ENCODE results near the gene CD160. TPM values are rescaled to one million over a fixed set of nuclear protein-coding genes. Genes with fewer than 3 reads are reported as not detected.

CD160 gene
- polyA plus RNA-seq, 3 donors: 0.05 to 0.34 (median 0.25) TPM

DNA sequence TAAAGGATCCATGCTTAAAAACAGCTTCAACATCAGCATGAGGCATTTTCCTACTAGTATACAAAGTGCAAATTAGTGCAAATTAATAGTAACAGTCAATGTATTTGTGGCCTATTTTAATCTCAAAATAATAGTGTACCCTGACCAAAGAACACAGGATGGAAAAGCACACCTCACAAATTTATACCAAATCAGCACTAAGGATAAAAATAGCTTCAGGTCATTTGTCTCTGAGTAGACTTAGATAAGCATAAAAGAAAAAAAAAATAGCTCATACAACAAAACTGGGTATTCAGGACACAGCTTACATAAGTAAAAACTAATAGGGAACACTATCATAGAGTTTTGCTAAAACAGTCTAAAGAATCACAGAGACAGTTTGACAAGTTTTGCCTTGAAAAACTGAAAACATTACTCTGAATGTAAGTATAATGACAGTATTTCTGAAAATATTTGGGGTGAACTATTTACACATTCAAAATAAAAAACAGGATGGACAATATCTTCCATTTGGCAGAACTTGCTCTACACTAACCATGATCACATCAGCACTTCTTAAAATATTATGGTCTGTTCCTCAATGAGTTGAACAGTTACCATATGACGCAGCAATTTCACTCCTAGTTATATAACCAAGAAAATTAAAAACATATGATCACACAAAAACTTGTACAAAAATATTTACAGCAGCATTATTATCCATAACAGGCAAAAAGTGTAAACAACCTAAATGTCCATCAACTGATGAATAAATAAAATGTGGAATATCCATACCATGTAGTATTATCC, 58.3 kb downstream of the CD160 start:
- WGBS, 3 donors: 56 to 72% (median 63%) methylated on average over 1 of the region's 1 CpG
- no peak overlapping the region for H3K27ac ChIP-seq (ENCODE audit: low read depth, low read length)

DNA sequence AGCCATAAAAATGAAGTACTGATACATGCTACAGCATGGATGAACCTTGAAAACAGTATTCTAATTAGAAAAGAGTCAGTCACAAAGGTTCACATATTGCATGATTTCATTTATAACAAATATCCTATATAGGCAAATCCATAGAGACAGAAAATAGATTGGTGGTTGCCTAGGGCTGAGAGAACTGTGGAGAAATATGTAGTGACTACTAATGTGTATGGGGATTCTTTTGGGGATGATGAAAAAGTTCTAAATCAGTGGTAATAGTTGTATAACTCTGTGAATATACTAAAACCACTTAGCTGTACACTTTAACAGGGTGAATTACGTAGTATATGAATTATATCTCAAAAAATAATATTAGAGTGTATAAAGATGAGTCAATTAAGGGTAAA, 58.8 kb downstream of the CD160 start:
- 80 to 99% (median 98%) methylated on average over 1 of the region's 1 CpG for WGBS, 3 donors

GRCh38 chr1:145782272-145783099, 63.2 kb downstream of the CD160 start:
- no peak overlapping the region for H3K27ac ChIP-seq (ENCODE audit: low read depth, low read length)
- WGBS, 3 donors: 77 to 84% (median 83%) methylated on average over 10 of the region's 10 CpGs

More for the DNA sequence above, 58.8 kb downstream of the CD160 start:
- no peak overlapping the region for H3K27ac ChIP-seq (ENCODE audit: low read depth, low read length)

DNA sequence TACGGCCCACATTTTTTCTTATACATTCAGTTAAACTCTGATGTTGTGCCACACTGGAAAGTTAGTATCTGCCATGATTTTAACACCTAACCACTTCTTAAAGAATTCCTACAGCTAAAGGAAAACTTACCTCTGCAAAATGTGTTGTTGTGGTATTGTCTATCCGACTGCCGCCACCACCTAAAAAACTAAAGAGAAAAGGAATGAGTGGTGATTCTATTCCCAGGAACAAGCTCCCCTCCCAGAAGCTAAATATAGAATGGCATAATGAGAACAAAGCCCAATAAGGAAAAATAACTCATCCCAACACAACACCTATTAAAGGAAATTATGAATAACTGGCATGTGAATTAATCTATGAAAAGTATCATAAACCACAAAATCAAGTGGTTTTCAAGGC, 65.1 kb downstream of the CD160 start:
- 69 to 97% (median 94%) methylated on average over 3 of the region's 3 CpGs for WGBS, 3 donors
- no peak overlapping the region for H3K27ac ChIP-seq (ENCODE audit: low read depth, low read length)

- 81 to 87% (median 82%) methylated on average over 1 of the region's 1 CpG for WGBS, 3 donors
- H3K27ac ChIP-seq (ENCODE audit: low read depth, low read length): no peak overlapping the region
These were observed 66.2 kb downstream of the CD160 start for GRCh38 chr1:145785547-145785946.

DNA sequence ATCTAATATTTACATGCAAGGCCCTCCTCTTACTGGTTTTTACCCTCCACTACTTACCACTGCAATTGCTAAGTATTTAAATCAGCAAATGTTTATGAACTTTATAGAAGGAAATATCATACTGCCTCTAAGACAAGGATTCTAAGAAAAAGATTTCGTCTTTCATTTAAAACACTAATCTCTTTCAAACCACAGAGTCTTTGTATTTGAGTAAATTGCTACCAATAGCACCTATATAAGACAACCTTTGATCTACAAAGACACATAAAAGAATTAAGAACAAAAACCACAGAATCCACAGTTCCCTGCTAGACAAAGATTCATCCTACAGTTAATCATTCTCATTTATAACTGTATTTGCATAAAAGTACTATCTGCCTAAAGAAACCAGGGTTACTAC, 67.0 kb downstream of the CD160 start:
- 0 to 72% (median 55%) methylated on average over 1 of the region's 1 CpG for WGBS, 3 donors
- no peak overlapping the region for H3K27ac ChIP-seq (ENCODE audit: low read depth, low read length)

- H3K27ac ChIP-seq (ENCODE audit: low read depth, low read length): no peak overlapping the region
- WGBS, 3 donors: 97 to 98% (median 98%) methylated on average over 3 of the region's 3 CpGs
These were observed 69.3 kb downstream of the CD160 start for GRCh38 chr1:145788580-145788979.

Other genes starting within 250 kb of the CD160 start
- gene GPR89A, start 111.5 kb upstream of the CD160 start, polyA plus RNA-seq: 1 to 10 TPM; 4.0 to 9.5 (median 8.7) TPM
- 1 to 10 TPM in 1 of 3 donors, under 1 TPM in 1, not detected in 1; 0.07 to 1.4 TPM for gene PDZK1, start 12.1 kb upstream of the CD160 start, polyA plus RNA-seq
- 1 to 10 TPM; 3.4 to 8.3 (median 4.9) TPM for gene RNF115, start 104.6 kb downstream of the CD160 start, polyA plus RNA-seq
- 10 to 100 TPM; 14.9 to 17.8 (median 16.1) TPM for gene POLR3C, start 104.7 kb downstream of the CD160 start, polyA plus RNA-seq
- 1 to 10 TPM; 1.7 to 2.8 (median 1.7) TPM for gene NUDT17, start 126.1 kb downstream of the CD160 start, polyA plus RNA-seq
- 10 to 100 TPM; 12.0 to 21.7 (median 17.4) TPM for gene PIAS3, start 139.6 kb downstream of the CD160 start, polyA plus RNA-seq
- 1 to 10 TPM in 2 of 3 donors, under 1 TPM in 1; 0.58 to 8.0 (median 3.6) TPM for gene ANKRD35, start 166.4 kb downstream of the CD160 start, polyA plus RNA-seq
- 1 to 10 TPM in 2 of 3 donors, under 1 TPM in 1; 0.64 to 1.8 (median 1.2) TPM for gene ITGA10, start 190.6 kb downstream of the CD160 start, polyA plus RNA-seq
- 10 to 100 TPM; 11.4 to 18.3 (median 15.1) TPM for gene PEX11B, start 199.2 kb downstream of the CD160 start, polyA plus RNA-seq
- gene RBM8A, start 208.0 kb downstream of the CD160 start, polyA plus RNA-seq: 100 to 1,000 TPM in 2 of 3 donors, 10 to 100 TPM in 1; 45.6 to 132 (median 102) TPM
- gene LIX1L, start 238.5 kb downstream of the CD160 start, polyA plus RNA-seq: 10 to 100 TPM in 2 of 3 donors, 1 to 10 TPM in 1; 2.6 to 21.6 (median 12.3) TPM
- under 1 TPM in 2 of 3 donors, not detected in 1; 0.21 to 0.51 TPM for gene ANKRD34A, start 245.1 kb downstream of the CD160 start, polyA plus RNA-seq
- gene POLR3GL, start 245.2 kb downstream of the CD160 start, polyA plus RNA-seq: 10 to 100 TPM; 15.2 to 78.7 (median 46.4) TPM

Measured in adipose tissue (tissue), 3 donors.